Body of pancreas (tissue), 4 donors: ENCODE data around the gene ENOPH1.

Experiments used
- POLR2A ChIP-seq, 3 donors: fragments of 450-650 bp; IDR thresholded peaks; one replicate each; pipeline ENCODE4 v1.6.1; 2016; ENCODE audit warnings: antibody characterized with exemption in 3 of 3, mild to moderate bottlenecking in 2 of 3
- TF ChIP-seq, protein P1 (sequence below), 7 experiments: fragments of 450-650 bp in 4 of 7; fragments of 200-600 bp in 3 of 7; sonication (generic) in 3 of 7; IDR thresholded peaks; one replicate each; pipeline ENCODE4 v1.5.1; 2016 to 2019; ENCODE audit warnings: antibody characterized with exemption in 7 of 7

DNA sequence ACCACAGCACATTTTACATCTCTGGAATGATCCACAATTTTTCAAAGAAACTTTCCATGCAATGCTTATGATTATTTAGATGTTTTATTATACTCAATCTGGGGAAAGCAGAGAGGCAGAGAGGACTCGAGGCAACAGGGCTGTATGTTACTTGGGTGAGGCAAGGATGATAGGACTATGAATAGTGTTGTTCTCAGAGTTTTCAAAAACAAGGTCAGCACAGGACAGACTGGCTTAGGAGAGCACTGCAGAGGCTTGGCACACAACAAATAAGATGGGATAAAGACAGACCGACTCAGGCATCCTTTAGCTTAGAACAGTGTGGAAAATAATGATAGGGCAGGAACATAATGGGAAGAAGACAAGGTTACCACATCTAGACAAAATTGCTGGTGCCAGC, 66.0 kb downstream of the ENOPH1 start:
- TF ChIP-seq, protein P1, sequence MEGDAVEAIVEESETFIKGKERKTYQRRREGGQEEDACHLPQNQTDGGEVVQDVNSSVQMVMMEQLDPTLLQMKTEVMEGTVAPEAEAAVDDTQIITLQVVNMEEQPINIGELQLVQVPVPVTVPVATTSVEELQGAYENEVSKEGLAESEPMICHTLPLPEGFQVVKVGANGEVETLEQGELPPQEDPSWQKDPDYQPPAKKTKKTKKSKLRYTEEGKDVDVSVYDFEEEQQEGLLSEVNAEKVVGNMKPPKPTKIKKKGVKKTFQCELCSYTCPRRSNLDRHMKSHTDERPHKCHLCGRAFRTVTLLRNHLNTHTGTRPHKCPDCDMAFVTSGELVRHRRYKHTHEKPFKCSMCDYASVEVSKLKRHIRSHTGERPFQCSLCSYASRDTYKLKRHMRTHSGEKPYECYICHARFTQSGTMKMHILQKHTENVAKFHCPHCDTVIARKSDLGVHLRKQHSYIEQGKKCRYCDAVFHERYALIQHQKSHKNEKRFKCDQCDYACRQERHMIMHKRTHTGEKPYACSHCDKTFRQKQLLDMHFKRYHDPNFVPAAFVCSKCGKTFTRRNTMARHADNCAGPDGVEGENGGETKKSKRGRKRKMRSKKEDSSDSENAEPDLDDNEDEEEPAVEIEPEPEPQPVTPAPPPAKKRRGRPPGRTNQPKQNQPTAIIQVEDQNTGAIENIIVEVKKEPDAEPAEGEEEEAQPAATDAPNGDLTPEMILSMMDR (IDR thresholded peaks at IDR 0.05): no peak
- TF ChIP-seq POLR2A (IDR thresholded peaks at IDR 0.05): no peak
